HG03432 (cell line): ENCODE measurements around the gene FGF10.

Source experiments
- ATAC-seq: cut with Tn5 transposase; IDR thresholded peaks from one replicate; pipeline ENCODE4 v1.9.1; 2021; ENCODE audit warnings: mild to moderate bottlenecking, moderate library complexity; ENCODE audit not compliant: unreplicated experiment

Gene FGF10

DNA sequence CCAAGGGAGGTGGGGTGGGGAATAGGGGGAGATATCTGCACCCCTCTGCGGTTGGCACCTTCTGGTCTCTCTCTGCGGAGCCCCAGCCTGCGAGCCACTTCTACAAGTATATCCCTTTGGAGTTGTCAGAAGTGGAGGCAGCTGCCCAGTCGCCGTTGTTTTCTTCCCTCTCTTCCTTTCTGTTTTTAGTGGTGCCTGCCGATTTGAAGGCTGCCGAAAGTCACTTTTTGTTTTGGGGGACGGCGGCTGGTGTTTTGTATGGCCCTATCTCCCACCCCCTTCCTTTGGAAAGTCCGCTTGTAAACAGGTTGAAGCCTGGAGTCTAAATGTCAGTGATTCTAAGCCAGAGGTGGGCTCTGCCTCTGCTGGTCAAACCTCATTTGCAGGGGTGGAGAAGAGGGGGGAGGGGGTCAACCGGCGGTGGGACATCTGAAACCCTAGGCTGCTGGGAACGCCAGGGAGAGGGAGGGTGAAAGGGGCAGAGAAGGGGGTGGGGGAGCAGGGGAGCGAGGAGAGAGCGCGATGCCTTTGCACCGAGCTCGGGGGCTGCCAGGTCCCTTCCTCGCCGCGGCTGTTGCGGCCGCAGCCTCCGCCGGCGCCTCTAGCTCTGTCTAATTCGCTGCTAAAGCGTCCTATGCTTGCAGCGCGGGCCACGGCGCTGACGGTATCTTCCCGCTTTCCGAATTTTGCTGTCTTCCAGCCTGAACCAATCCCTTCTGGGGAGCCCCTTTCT is at the start of gene FGF10:
TSS of gene FGF10 (minus strand) at position 331 of the 733 bp plus-strand sequence. CDS start 738 bp downstream, outside the sequence.
- no peak for ATAC-seq

DNA sequence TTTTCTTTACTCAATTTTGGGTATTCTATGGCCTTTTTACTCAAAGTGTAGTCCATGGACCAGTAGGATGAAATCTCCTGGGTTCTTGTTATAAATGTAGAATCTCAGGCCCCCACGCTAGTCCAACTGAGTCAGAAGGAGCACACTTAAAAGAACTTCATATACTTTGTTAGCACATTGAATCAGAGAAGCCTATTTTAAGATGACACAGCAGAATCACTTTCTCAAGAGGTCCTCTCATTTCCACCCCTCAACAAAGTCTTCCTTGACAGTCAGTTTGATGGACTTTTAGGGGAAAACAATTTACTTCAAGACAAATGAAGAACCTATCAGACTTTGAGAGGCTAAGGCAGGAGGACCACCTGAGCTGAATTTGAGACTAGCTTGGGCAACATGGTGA is 37.7 kb upstream of the FGF10 start:
- no peak for ATAC-seq

DNA sequence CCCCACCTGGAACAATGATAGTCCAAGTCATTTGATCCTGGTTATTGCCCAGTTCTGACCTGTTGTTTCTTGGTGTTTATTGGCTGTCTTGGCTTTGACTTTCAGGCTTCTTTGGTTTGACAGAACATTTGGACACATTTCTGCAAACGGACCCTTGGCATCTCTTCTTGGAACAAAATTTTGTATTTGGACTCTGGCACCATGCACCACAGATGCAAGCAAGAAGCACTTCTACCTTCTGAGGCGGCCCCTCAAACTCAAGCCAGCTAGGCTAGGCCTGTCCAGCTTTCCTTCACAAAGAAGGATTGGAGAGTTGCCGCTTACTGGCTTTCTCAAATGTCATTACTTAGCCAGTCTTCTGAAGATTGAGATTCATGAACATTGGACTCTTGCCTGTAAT is 23.1 kb upstream of the FGF10 start:
- no peak for ATAC-seq

DNA sequence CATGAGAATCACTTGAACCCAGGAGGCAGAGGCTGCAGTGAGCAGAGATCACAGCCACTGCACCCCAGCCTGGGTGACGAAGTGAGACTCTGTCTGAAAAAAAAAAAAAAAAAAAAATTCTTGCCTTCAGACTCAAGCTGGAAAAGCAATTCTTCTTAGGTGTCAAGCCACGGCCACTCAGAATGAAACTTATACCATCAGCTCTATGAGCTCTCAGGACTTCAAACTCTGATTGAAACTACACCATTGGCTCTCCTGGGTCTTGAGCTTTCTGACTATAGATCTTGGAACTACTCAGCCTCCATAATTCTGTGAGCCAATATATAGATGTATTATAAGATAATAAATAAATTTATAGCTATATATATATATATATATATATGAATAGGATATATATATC is 12.9 kb upstream of the FGF10 start:
- peak; percentile 73 for ATAC-seq

DNA sequence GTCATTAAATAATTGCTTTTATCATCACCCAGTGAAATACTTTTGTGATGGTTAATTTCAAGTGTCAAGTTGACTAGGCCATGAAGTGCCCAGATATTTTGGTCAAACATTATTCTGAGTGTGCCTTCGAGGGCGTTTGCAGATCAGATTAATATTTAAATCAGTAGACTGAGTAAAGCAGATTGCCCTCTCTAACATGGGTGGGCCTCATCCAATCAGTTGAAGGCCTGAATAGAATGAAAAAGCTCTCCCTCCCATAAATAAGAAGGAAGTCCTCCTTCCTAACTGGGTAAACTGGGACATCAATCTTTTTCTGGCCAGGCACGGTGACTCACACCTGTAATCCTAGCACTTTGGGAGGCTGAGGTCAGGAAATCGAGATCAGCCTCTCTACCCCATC is 12.4 kb upstream of the FGF10 start:
- ATAC-seq: no peak

DNA sequence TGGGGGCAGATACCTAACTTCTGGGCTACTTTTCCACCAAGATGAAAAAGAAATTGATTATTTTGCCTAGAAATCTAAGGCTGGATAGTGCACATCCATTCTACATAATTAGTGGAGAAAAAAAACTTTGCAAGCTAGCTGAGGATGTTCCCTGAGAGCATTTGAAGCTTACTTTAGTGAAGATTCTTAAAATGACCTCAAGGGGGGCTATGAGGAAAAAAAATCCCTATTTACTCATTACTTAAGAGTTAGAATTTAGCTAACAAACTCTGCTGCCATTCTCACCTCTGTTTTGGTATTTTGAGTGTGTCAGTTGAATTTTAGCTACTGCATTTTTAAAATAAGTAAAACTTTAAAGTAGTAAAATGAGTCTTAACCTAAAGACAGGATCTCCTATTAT is 9.2 kb upstream of the FGF10 start:
- ATAC-seq: no peak

DNA sequence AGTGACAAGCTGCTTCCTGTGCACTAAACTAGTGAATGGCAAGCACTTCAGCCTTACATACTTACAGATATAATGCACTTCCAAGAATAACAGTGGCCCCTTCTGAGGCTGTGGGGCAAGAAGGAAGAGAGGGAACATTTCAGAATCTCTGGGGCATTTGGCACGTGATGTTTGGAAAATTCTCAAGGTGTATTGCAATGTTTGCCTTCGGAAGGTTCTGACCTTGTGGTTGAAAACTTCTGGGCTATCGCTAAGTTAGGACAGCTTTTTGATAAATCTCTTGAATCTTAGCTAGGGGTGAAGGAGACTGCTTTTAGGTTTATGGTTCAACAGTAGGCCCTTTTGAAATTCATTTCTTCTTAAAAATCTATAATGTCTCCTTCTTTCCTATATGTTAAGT is 7.1 kb upstream of the FGF10 start:
- no peak for ATAC-seq

DNA sequence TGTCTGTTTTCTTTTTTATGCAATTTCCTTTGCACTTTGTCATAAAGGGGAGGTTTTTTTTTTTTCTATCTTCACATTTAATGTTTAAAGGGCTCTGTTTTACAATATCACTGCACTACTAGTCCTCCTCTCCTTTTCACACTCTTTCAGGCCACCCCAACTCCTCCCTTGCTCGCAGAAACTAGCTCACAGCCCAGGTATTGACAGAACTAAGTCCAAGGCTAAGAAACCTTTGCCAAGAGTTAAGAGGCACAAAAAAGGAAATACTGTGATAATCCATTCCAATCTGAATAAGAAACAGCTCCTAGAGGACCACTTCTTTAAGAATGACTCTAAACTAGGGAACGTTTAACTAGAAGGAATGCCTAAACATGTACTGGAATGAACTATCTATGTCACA is 1.1 kb upstream of the FGF10 start:
- no peak for ATAC-seq

DNA sequence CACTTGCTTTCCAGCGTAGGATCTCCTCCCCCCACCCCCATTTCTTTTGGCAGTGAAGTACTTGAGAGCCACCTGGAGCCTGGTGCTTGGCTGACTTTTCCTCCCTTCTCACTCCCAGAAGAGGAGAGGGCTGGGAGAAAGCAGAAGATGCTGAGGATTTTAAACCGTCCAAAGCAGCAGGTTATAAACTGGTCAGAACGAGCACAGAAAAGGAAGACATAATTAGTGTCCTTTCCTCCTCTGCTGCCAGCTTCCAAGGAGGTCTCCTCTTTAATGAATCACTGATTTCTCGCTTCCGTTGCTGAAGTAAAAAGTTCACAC is 563 bp upstream of the FGF10 start:
- no peak for ATAC-seq

DNA sequence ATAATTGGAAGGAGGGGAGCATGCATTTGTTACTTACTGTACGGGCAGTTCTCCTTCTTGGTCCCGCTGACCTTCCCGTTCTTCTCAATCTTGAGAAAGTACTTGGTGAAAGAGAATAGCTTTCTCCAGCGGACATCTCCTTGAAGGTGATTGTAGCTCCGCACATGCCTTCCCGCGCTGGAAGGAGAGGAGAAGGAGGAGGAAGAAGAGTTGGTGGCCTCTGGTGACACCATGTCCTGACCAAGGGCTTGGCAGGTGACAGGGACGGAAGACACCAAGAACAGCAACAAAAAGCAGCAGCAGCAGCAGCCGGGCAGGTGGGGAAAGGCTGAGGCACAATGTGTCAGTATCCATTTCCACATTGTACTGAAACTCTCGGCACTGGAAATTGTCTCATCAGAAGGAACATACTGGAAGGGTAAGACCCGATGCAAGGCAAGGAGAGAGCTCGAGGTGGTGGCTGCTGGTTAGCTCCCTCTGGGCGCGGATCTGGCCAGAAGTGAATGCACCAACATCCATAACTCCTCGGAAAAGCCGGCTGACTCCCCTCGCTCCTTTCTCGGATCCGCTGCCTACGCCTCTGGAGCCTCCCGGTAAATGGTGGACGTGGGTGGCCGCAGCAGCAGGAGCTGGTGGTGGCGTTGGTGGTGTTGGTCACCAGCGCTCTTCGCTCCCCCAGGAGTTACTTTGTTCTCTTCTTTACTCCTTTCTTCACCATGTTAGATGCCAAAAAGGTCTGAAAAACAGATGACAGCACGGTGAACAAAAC is 715 bp downstream of the FGF10 start:
- ATAC-seq: no peak

DNA sequence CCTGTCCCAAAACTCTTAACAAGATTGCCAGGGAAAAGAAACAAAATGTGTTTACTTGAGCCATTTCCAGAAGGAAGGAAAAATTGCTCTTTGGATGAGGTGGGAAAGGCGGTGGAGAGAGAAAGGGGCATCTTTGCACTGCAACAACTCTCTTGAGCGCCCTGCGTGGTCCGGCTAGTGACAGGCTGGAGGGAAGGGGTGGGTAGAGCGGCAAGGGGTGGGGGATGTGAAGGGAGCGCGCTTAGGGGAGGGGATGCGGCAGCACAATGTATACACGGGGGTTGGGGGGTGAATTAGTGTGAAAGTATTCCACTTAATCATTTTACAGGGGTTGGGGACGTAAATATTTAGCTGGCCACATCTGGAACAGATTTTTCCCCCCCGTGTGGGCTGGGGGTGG is 1.3 kb downstream of the FGF10 start:
- ATAC-seq: no peak

DNA sequence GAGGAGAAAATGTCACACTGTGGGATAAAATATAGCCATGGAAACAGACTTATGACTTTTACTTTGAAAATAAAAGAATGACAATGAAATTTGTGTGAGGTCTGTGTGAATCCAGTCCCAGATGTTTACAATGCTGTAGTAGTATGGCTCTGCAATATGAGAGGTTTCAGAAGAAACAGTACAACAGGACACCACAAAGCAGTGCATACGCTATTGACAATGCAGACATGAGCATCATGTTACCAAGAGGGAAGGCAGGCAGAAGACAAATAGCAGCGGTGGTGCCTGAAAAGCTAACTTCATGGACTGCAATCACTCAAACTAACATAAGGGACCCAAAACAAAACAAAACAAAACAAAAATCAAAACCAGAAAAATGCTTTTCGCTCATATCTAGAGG is 1.8 kb downstream of the FGF10 start:
- ATAC-seq: no peak

DNA sequence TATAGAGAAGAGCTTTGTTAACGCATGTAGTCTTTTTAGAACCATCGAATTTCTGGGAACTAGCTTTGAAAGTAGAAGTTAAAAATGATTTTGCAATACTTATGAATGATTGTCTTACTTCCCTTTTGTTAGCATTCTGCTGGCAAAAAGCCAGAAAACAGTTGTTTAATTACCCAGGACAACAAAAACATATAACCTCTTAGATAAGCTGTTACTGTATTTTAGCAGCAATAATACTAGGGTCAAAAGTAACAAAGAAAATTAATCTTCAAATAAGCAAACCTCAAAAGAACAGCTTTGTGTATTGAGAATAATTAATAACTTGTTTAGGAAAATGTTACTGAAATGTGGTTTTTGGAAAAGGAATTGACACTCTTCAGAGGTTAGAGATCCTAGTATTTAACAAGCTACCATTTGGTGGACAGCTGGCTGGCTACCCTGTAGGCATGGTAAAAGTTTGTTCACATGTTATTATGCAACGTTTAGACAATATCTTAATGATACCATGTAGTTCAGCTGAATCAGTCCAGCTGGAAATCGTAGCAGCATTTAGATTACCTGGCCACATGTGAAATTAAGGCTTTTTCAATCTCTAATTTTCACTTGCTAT is 3.8 kb downstream of the FGF10 start:
- no peak for ATAC-seq

DNA sequence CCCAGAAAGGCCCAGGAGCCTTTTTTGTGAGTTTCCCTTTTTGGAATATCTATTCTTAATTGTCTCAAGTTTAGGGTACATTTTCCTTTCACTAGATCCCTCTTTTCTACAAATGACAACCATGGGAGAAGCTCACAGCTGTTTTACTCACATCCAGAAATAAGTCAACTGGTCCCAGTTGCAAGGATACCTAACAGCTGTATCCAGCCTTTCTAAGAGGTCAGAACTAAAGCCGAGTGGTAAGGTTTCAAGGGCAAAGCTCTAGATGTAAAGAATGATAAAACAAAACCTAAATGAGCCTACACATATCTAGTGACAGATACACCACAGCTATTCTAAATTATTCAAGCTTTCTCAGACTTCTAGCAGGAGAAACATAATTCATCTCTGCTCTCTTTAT is 4.4 kb downstream of the FGF10 start:
- no peak for ATAC-seq

DNA sequence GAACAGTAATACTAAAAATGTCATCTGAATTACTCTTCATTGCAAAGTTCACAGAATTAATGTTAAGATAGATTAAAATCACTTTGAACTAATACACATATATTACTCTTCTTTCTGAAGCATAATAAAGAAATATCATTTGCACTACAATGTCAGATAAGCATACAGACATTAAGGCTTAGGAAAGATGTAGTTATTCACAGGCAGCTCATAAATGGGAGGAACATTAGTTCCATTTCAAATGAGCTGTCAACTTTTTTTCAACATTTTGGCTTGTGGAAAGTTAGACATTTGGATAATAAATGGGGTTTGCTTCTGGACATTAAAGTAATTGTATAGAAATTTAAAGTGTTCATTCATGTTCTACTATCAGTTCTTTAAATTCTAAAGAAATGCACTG is 6.3 kb downstream of the FGF10 start:
- ATAC-seq: no peak

DNA sequence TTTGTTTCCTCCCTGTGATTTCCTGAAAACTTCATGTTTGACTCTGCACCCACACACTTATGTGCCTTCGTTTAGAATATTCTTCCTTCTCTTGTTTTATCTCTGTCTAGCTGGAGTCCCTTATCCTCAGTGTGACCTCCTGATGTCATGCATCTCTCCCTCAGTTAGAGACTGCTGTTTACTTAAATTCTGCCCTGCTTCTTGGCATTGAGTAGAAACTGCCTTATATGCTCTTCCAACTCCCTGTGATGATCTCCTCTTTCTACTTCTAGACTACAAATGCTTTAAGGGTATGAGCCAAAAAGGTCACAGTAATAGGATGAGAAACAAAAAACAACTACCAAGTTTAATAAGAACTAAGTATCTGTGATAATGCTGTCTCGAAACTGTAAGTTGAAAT is 12.2 kb downstream of the FGF10 start:
- ATAC-seq: no peak

DNA sequence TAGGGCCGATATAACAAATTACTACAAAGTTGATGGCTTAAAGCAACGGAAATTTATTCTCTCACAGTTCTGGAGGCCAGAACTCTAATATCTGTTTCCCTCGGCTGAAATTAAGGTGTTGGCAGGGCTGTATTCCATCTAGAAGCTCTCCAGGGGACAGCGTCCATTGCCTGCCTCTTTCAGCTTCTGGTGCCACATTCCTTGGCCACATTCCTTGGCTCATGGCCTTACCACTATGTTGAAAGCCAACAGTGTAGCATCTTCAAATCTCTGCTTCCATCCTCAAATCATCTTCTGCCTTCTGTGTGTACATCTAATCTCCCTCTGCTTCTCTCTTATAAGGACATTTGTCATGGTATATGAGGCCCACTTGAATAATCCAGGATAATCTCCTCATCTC is 17.2 kb downstream of the FGF10 start:
- ATAC-seq: no peak

DNA sequence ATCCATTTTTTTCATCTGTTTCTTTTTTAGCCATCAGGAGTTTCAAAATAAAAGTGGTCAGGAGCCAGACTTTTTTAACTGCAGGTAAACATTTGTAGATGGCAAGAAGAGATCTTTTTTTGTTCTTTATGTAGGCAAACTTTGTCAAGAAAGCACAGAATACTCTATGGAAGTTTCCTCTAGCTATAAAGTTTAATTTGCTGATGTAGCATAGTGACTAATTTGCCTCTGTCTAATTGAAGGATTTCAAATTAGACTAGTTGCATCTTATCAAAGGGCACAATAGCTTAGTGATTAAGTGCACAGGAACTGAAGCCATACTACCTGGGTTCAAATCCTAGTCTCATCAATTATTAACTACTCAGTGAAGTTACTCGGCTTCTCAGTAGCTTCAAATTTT is 22.0 kb downstream of the FGF10 start:
- no peak for ATAC-seq

DNA sequence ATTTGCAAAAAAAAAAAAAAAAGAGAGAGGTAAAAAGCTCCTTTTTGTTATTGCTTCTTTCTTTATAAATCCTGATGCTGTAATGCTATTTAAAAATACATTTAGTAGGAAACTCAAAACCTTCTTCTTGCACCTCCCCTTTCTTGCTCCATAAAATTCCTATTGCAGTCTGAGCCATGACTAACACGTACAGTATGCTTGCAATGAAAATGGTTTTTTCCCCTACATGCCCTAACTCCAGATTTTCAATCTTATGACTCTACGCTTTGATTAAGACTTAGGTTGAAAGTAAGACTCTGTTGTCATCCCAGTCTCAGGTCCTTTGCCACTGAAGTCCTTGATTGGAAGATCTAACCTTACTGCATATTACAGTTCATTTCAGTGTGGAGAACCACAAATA is 23.9 kb downstream of the FGF10 start:
- ATAC-seq: no peak

DNA sequence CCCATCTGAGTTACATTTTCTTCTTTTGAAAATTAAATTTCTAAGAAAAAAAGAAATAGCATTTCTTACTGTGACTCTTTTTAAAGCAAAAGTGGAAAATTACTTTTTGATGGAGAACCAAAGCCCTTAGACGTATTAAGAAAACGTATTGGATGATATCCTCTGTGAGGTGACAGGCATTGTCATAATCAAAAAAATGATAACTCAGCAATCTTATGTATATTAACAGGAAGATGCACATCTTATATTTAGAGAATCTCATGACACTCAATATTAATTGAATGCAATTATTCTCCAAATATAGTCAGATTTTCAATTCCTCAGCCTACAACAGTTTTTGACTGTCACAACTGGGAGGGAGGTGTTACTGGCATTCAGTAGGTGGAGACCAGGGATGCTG is 25.1 kb downstream of the FGF10 start:
- no peak for ATAC-seq

DNA sequence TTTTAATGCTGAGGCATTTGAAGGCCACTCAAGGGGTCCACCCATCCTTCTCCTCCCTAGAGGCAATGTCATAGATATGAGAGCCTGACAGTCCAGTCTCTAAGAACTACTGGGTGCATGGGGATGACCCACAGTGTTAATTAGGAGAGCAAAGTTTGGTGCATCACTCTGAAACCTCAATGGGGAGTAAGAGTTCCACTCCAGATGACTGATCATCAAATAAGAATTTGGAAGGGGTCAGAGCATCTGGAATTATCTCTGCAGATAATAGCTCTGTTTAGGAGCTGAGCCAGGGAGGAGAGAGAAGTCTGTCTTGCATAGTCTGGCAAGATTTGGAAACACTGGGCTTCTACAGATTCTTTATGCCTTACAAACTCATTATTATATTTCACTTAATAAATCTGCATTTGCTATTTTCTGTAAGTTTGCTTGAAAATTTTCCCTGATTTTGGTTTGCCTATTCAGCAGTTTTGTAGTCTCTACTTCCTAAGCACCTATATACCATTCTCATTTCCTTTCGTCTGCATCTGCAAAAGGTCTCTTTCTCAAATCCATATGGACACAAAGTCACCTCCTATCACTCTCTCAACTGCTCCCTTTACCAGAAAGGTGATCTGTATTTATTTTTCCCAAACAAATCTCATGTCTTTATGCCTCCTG is 27.7 kb downstream of the FGF10 start:
- no peak for ATAC-seq

DNA sequence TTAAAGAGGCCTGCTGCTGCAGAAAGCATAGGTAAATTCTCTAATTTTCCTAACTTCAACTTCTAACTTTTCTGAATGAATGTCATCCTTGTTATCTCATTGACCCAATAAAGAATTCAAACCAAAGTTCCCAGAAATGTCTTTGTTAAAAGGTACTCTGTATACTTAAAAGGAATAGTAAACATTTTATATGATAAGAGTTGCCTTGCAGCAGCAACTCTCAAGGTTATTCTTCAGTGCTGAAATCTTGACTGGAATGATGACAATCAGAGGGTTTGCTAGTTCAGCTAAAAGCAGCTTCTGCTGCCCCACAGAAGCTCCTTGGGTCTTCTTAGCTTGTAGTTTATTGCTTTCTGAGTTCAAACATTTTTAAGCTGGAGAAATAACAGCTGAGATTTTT is 28.3 kb downstream of the FGF10 start:
- no peak for ATAC-seq
